Bladder microvascular endothelial cell (primary cell): Measurements from ENCODE around the gene DNAH9. TPM values are rescaled to one million over a fixed set of nuclear protein-coding genes. Genes with fewer than 3 reads are reported as not detected.

Experiments used
- total RNA-seq: library from RNA; depleted of rRNA; stranded (reverse); fragments of >200 nt; gene quantifications from 2 replicates; pipeline ENCODE4 v1.2.3, GENCODE V29; 2014

DNAH9 gene
- total RNA-seq: not detected in 2 replicates

DNA sequence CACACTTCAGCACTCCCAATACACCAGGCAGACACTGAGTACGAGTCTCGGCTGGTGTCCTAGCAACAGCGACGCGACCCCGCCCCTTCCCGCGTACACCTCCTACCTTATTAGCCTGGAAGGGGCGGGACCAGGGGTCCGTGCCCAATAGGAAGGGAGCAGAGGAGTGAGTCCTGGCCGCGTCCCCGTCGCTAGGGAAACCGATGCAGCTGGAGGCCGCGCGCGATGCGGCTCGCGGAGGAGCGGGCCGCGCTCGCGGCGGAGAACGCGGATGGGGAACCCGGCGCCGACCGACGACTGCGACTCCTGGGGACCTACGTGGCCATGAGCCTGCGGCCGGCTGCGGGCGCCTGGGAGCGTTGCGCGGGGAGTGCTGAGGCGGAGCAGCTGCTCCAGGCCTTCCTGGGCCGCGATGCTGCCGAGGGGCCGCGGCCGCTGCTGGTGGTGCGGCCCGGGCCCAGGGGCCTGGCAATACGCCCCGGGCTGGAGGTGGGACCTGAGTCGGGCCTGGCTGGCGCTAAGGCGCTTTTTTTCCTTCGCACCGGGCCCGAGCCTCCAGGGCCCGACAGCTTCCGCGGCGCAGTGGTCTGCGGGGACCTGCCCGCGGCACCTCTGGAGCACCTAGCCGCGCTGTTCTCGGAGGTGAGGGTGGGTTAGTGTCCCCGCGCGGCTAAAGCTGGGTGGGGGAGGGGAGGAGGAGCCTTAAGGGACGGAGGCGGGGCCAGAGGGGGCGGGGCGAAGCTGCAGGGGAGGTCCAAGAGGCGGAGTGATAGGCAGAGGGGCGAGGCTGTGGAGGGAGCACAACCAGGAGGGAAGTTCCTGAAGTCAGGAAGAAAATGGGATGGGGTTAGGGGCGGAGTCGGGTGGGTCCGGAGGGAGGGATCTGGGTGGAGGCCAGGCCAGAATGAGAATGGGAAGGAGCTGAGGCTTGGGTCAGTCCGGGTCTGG, at the start of gene DNAH9:
TSS of gene DNAH9 (plus strand) at position 197 of the 948 bp plus-strand sequence. CDS start at position 226, 29 bp downstream.

GRCh38 chr17:11997147-11997971, 399.1 kb downstream of the DNAH9 start, which contains the start of gene ZNF18:
Gene ZNF18, minus strand, starts transcription at chr17:11997475. Its CDS starts 4,646 bp downstream, at chr17:11992829.

